GM18858 (cell line): ENCODE data around the gene RGS9.
"Not testable (repeated sequence)": the region's sequence is repeated elsewhere in the genome, so short reads cannot be mapped to it uniquely, and the experiment has no call there.

Source experiments
- ATAC-seq: cut with Tn5 transposase; IDR thresholded peaks from one replicate; pipeline ENCODE4 v1.9.1; 2021; ENCODE audit not compliant: unreplicated experiment

RGS9 gene

DNA sequence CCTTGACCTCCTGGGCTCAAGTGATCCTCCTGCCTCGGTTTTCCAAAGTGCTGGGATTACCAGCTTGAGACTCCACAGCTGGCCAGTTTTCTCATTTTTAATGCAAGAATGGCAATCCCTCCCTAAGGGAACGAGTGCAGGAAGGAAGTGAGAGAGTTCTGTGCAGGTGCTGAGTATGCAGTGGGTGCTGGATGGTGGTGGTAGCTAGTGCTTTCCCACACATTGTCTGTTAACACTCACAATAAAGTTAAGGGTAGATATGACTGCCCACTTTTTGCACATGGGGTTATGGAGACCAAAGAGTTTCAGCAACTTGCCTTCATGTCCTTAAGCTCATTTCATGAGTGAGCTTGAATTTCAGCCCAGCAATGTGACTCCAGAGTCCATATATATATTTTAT lies 18.5 kb downstream of the RGS9 start:
- no peak for ATAC-seq

DNA sequence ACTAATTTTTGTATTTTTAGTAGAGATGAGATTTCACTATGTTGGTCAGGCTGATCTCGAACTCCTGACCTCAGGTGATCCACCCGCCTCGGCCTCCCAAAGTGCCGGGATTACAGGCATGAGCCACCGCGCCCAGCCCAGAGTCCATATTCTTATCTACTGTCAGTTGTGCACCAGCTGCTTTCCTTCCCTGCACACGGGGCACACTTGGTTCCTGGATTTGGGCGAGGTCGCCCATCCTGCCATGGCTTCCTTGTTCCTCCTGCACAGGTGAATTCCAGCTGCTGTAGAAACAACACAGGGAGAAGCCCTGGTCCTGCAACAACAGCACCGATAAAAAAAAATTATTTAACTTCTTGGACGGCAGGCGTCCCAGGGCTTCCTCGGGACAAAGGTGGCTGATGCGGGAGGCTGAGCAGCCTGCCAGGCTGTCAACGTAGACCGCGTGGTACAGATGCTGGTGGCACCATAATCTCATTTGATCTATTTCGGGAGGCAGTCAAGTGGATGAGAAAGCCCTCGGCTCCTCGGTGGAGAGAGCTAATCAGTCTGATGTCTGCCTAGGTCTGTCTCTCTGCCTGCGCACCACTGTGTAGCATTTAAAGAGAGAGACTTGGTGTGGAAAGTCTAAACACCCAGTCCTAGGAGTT lies 19.1 kb downstream of the RGS9 start:
- no peak for ATAC-seq

DNA sequence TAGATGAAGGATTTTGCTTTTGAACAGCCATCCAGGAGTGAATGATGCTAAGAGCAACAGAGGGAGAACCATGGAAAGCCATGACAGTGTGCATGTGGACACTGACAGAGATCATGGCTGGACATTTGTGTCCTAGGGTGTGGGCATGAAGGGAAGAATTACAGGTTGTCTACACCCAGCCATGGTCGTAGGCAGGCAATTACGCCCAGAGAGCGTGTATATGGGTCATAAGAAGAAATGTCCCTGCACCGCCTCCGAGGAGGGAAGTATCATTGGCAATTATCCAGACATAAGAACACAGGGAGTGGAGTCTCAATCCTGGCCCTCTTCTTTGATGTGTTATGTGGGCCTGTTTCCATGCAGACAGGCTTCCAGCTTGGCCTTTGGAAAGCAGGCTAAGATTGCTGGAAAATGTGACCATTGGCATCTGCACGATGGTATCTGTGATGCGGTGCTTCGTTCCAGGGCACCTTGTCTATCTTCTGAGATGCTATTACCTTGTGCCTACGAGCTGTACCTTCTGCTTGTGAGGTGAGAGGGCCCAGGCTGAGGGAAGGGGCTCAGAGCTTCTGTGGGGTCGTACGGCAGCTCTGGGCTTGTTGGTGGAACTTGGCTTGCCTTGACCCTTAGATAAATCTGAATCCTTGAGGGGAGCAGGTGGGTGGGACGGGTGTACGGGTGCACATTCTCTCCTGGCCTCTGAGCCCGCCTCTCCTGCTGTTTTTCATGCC lies 19.8 kb downstream of the RGS9 start:
- ATAC-seq: no peak

DNA sequence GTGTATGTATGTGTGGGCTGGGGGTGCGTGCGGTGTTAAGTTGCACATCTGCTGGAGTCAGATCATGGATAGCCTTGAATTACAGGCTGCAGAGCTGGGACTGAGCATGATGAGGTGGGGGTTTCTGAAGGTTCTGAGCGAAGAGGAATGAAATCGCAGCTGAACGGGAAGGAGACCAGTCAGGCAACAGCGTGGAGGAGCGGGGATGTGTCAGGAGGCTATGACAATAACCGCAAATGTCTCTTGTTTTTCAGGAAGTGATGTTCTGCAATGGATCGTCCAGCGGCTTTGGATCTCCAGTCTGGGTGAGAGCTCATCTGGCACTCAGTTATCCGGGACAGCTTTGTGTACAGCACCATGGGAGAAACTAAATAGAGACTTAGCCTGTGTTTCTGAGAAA lies 20.9 kb downstream of the RGS9 start:
- ATAC-seq: no peak

DNA sequence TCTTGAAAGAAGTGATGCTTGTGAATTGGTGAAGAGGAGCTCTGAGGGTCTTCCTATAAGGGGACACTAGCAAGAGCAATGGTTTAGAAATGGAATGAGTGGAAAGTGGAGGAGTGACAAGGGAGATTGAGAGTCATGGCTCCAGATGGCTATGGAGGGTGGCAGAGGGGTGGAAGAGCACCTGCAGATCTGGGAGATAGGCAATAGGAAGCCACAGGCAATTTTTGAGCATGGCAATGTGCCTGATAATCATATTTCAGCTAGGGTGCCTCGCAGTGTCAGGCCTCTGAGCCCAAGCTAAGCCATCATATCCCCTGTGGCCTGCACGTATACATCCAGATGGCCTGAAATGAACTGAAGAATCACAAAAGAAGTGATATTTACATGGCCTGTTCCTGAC lies 21.5 kb downstream of the RGS9 start:
- no peak for ATAC-seq

DNA sequence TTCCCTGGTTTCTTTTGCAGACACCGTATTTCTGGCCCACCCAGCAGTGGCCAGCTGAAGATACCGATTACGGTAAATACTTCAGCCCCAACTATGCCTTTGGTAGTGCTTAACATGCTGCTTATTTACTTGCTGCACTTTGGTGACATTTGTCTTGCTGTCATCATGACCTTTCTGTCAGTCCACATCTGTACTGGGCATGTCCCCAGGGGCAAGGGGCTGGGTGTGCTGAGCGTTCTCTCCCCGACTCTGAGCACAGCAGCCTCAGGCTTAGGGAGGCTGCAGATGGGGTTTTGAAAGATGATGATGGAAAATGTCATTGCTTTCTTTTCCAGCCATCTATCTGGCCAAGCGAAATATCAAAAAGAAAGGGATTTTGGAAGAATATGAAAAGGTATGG lies 23.3 kb downstream of the RGS9 start:
- no peak for ATAC-seq

DNA sequence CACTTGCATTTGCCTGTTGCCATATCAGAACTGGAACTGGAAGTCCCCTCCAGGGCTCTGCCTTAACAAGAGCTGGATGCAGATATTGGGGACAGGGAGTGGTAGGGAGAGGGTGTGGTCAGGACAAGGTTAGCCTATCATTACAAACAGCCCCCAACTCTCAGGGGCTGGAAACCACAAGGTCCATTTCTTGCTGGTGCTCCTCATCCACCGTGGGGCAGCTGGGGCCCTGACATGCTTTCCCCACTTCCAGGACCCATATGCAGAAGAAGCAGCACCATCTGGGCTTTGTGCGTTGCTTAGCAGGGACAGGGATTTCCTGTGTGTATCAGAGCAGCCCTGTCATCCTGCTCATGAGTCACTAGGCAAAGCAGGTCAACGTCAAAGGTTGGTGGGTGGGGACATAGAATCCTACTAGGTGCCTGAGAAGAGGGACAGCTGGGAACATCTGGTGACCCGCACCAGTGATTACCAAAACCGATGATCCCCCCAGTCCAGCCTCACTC lies 26.9 kb downstream of the RGS9 start:
- ATAC-seq: peak; percentile 92

DNA sequence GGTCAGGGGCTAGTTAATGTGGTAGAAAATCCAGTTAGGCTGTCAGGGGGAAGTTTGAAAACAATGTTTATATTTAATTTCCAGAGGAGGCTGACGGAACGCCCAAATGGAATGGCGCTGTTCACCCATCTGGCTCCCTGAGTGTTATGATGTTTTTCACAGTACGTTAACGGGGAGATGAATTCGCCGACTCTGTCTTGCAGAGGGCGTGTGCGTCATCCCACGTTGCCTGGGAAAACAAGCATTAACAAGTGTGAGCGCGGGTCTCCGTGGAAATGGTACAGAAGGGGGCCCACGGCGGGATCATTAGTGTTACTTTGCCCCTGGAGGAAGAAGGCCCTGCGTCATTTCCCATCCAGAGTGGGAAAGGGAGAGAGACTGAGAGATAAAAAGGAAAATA lies 29.6 kb downstream of the RGS9 start:
- ATAC-seq: no peak

DNA sequence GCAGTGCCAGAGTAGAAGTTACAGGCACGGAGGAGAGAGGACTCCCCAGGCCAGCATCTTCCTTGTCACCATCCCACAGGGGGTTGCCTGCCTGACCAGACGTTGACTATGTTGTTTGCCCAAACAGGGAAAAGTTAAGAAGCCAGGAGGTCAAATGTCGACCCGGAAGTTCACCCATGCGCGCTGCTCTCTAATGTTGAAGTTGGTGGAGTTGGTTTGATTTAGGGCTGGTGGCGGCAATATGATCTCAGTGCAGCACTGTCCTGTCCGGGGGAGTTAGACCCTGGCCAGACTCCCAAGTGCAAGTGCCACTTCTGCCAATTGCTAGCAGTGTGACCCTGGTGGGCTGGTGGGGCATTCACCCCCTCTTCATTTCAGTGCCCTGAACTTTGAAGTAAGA lies 30.4 kb downstream of the RGS9 start:
- no peak for ATAC-seq

DNA sequence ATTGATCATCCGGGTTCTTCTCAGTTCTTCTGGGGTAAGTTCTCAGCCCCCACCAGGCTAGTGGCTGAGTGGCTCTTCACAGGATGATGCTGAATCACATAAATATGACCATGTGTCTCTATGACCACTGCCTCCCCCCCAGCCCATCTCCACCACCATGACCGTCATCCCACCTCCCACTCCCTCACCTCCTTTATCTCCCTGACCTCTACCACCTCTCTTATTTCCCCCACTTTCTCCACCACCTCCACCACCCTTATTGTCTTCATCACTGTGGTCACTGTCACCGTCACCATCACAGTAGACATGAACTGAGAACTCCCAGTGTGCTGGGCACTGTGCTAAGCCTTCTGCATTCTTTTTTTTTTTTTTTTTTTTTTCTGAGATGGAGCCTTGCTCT lies 32.5 kb downstream of the RGS9 start:
- ATAC-seq: no peak

DNA sequence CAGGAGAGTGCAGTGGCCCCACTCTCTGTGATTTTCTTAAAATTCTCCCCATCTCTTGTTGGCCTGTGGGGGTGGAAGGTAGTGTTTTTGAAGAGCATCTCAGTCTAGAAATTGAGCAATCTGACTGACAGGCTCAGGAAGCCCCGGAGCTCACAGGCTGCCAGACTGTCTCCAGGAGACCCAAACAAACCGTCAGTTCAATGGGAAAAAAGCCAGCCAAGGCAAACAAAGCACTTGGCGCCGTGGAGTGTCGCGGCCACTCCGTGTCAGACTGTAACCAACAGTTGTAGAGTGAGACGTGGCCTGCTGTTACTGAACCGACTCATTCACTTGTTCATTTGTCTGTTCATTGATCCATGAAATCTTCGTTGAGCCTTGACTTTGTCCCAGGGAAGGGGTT lies 33.7 kb downstream of the RGS9 start:
- ATAC-seq: no peak

DNA sequence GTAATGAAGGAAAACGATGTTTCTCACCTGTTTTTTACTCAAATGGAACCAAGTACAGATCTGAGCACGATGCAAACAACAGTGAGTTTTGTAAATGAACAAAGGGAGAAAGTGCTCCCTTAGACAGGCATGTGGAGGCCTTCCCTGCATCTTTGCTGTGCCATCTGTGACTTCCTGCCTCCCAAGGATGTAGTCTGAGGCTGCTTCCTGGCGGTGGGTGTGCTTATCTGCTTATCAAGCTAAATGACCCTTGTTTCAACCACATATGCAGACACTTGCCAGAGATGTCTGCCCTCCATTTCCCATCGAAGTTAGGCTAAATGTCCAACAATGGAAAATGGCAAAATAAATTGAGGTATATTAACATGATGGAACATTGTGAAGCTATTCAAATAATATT lies 34.6 kb downstream of the RGS9 start:
- no peak for ATAC-seq

DNA sequence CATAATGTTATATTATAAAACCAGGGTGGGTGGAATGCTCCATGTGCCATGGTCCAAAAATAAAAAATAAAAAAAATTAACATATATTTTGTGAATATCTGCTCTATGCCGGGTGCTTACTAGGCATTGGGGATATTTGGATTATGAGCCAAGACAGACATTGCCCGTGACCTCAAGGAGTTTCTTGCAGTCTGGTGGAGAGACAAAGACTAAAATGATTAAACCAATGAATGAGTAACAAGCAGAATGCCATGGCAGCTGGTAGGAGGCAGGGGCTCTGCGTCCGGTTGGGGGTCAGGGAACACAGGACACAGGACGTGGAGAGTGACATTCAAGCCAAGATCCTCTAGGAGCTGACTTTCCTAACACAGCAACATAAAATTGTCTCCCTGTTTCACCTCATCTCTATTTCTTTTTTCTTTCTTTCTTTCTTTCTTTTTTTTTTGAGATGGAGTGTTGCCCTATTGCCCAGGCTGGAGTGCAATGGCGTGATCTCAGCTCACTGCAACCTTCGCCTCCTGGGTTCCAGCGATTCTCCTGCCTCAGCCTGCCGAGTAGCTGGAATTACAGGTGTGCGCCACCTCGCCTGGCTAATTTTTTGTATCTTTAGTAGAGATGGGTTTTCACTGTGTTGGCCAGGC lies 35.4 kb downstream of the RGS9 start:
- no peak for ATAC-seq

DNA sequence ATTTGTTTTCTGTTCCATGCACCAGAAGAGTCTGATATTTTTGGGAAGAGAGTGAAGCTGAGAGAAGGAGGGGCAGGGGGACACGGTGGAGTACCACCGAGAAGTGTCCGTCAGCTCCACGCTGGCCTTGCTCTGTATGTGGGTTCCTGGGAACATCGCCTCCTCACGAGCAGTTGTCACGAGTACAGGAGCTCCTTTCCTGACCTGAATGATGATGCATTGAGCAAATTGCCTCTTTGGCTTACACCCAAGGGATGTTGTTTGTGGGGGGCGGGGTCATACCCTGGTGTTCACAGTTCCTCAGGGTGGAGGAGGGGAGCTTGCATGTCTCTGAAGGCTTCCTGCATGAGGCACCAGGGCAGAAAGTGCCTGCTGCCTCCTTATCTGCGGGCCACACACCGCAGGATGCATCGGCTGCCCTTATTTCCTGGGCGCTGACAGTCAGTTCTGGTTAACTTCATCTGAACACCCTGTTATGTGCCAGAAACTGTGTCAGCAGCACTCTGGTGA lies 36.2 kb downstream of the RGS9 start:
- no peak for ATAC-seq

DNA sequence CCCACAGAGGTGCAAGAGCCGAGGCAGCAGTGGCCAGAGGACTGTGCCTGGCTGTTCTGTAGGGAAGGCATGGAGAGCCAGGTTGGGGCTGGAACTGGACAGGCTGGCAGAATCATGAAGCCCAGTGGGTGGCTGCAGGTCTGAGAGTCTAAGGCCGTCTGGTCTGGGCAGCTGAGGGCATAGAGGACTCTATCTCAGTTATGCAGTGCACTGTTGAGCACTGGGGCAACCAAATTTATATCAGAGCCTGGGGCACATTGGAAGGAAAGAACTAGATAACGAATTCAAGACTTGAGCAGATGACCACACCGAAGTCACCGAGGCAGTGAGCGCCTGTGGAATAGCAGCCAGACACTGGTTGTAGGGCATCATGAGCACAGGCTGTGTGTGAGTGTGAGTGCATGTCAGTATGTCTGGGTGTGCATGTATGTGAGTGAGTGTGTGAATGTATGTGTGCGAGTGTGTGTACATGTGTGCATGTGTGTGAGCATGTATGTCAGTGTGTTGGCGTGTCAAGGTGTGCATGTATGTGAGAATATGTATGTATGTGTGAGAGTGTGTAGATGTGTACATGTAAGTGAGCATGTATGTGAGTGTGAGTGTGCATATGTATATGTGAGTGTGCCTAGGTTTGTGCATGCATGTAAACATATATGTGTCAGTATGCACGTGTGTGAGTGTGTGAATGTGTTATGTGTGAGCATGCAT lies 37.0 kb downstream of the RGS9 start:
- ATAC-seq: no peak

DNA sequence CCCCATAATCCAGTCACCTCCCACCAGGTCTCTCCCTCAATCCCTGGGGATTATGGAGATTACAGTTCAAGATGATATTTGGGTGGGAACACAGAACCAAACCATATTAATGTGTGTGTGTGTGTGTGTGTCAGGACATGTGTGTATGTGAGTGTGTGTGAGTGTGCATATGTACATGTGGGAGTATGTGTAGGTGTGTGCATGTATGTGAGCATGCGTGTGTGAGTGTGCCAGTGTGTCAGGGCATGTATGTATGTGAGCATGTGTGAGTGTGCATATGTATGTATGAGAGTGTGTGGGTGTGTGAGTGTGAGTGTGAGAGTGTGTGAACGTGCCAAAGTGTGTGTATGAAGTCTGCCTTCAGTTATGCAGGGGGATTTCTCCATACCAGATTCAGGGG lies 37.8 kb downstream of the RGS9 start:
- ATAC-seq: no peak

DNA sequence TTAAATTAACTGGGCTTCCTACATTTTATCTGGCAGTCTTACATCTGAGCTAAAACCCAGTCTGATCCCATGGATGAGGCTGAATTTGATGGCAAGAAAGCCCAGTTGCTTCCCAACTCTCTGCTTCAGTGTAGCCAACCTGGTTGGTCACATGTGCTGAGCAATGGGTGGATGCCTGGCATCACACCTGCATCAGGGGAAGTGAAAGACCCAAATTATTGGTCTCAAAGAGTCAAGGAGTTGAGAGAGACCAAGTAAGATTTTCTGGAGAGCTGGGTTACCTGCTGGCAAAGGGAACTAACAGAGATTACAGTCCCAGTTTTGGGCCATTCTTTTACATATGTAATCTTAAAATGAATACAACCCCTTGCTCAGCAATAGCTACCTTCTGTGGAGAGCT lies 38.8 kb downstream of the RGS9 start:
- ATAC-seq: no peak

DNA sequence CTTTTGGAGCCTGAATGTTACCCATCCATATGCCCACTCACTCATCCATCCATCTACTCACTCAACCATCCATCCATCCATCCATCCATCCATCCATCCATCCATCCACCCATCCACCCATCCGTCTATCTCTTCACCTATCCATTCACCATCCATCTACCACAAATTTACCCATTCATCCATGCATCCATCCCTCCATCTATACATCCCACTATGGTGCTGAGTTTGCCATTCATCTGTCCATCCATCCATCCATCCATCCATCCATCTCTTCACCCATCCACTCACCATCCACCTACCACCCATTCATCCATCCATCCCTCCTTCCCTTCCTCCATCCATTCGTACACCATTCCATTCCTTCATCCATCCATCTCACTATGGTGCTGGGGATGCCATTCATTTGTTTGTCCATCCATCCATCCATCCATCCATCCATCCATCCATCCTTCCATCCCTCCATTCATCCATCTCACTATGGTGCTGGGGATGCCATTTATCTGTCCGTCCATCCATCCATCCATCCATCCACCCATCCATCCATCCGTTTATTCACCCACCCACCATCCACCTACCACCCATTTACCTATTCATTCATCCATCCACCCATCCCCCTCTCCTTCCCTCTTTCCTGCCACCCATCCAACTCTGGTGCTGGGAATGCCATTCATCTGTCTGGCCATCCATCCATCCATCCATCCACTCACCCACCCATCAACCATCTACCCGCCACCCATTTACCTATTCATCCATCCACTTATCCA lies 39.7 kb downstream of the RGS9 start:
- no peak for ATAC-seq

DNA sequence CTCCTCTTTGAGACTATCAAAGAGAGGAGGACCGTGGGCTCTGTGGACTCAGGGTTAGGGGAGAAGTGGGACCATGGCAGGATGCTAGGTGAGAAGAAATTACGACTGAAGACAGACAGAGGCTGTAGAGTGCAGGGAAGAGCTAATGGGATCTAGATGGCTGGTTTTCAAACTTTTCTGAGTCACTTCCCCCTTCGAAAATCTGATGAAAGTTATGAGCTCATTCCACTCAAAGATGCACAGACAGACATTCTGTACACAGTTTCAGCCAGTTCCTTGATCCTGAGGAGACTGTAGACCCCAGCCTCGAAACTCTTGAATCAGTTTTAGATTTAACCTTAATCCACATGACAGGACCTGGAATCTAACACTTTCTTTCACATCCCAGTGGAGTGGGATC lies 40.7 kb downstream of the RGS9 start:
- ATAC-seq: no peak

DNA sequence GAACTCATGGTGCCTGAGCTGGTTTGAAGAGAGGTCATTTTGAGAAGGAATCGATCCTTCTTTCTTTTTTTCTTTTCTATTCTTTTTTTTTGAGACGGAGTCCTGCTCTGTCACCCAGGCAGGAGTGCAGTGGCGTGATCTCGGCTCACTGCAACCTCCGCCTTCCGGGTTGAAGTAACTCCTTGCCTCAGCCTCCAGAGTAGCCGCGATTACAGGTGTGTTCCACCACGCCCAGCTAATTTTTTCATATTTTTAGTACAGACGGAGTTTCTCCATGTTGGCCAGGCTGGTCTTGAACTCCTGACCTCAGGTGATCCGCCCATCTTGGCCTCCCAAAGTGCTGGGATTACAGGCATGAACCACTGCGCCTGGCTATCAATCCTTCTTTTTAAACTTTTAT lies 43.1 kb downstream of the RGS9 start:
- not testable (repeated sequence) for ATAC-seq

DNA sequence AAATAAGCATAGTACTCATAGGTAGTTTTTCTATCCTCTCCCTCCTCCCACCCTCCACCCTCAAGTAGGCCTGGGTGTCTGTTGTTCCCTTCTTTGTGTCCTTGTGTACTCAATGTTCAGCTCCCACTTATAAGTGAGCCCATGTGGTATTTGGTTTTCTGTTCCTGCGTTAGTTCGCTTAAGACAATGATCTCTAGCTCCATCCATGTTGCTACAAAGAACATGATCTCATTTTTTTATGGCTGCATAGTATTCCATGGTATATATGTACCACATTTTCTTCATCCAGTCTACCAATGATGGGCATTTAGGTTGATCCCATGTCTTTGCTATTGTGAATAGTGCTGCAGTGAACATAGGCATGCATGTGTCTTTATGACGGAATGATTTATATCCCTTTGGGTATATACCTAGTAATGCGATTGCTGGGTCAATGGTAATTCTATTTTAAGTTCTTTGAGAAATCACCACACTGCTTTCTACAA lies 43.6 kb downstream of the RGS9 start:
- not testable (repeated sequence) for ATAC-seq
